CD4-positive, alpha-beta T cell (primary cell): ENCODE measurements around the gene TBC1D22A. TPM values are rescaled to one million over a fixed set of nuclear protein-coding genes. Genes with fewer than 3 reads are reported as not detected.

ENCODE experiments used
- ATAC-seq: fragments of 200-7000 bp; cut with Tn5 transposase; one replicate; pipeline ENCODE4 v1.10.0; 2022; ENCODE audit warnings: mild to moderate bottlenecking; ENCODE audit not compliant: poor library complexity
- CTCF ChIA-PET: fragments of 350-600 bp; sonication (Branson Sonifier 250); formaldehyde crosslinking; loops from one replicate; lab custom pipeline; 2021; ENCODE audit warnings: antibody characterized with exemption, inconsistent platforms; lab: Charles Lee
- POLR2A ChIA-PET: fragments of 350-600 bp; sonication (Branson Sonifier 250); formaldehyde crosslinking; loops from one replicate; lab custom pipeline; 2021; ENCODE audit warnings: antibody characterized with exemption, inconsistent platforms; lab: Charles Lee
- DNase-seq, 14 experiments: peaks; one replicate each; pipeline ENCODE4 v3.0.0-alpha.2; 2013 to 2020; ENCODE audit warnings: mixed read lengths in 2 of 14
- H3K27ac ChIP-seq, 2 donors: one replicate each; pipeline versions ENCODE4 v1.5.1 to v1.7.0; 2013; ENCODE audit warnings: low read length in 2 of 2, low read depth in 1 of 2, mild to moderate bottlenecking in 1 of 2
- H3K27me3 ChIP-seq, 2 experiments: 1 replicate in 1 of 2; 2 replicates in 1 of 2; pipeline versions ENCODE4 v1.6.1 to v1.7.0; 2013; ENCODE audit warnings: low read length in 2 of 2, control low read depth in 1 of 2, mild to moderate bottlenecking in 1 of 2, moderate library complexity in 1 of 2; ENCODE audit not compliant: insufficient read depth in 2 of 2, control insufficient read depth in 1 of 2
- H3K36me3 ChIP-seq: one replicate; pipeline ENCODE4 v1.6.1; 2013; ENCODE audit warnings: low read length, control low read depth; ENCODE audit not compliant: insufficient read depth
- H3K4me1 ChIP-seq: one replicate; pipeline ENCODE4 v1.6.1; 2013; ENCODE audit warnings: low read length, control low read depth; ENCODE audit not compliant: insufficient read depth
- H3K4me3 ChIP-seq: one replicate; pipeline ENCODE4 v1.5.1; 2013; ENCODE audit warnings: mild to moderate bottlenecking, low read length, moderate library complexity
- H3K9me3 ChIP-seq, 2 experiments: 1 replicate in 1 of 2; 2 replicates in 1 of 2; pipeline versions ENCODE4 v1.6.1 to v1.7.0; 2013; ENCODE audit warnings: low read length in 2 of 2, mild to moderate bottlenecking in 2 of 2, control low read depth in 1 of 2, moderate library complexity in 1 of 2; ENCODE audit not compliant: control insufficient read depth in 1 of 2, insufficient read depth in 1 of 2
- H3K27ac Mint-ChIP-seq: one replicate; pipeline ENCODE4 v1.8.0; 2020; ENCODE audit warnings: mixed read lengths
- H3K27me3 Mint-ChIP-seq: one replicate; pipeline ENCODE4 v1.8.0; 2021; ENCODE audit warnings: mixed read lengths
- H3K36me3 Mint-ChIP-seq: one replicate; pipeline ENCODE4 v1.8.0; 2021; ENCODE audit warnings: low read depth, mixed read lengths
- H3K4me1 Mint-ChIP-seq: one replicate; pipeline ENCODE4 v1.8.0; 2021; ENCODE audit warnings: low read depth, mixed read lengths
- H3K4me3 Mint-ChIP-seq: one replicate; pipeline ENCODE4 v1.8.0; 2020; ENCODE audit warnings: mild to moderate bottlenecking, mixed read lengths
- H3K9me3 Mint-ChIP-seq: one replicate; pipeline ENCODE4 v1.8.0; 2020; ENCODE audit warnings: mixed read lengths
- intact Hi-C, 2 experiments: fragments of 100-400 bp; cut with DNase I in 1 of 2; cut with micrococcal nuclease in 1 of 2; formaldehyde crosslinking; loops; one replicate each; pipeline versions ENCODE4 v1.15.1 to v1.9.0; 2023 to 2025; cut with DNase I, micrococcal nuclease
- total RNA-seq, 174 experiments: library from RNA in 2 of 174; stranded (reverse) in 2 of 174; gene quantifications; one replicate each; pipeline ENCODE4 v1.2.3 and lab custom pipeline; 2021 to 2026
- TF ChIP-seq, protein P1 (sequence below): fragments of 200-600 bp; IDR thresholded peaks from one replicate; pipeline ENCODE4 v1.8.0; 2022; ENCODE audit warnings: antibody characterized with exemption, mild to moderate bottlenecking

Gene TBC1D22A
- total RNA-seq, 2 experiments from 2014 or later: 27.1 to 31.7 TPM

DNA sequence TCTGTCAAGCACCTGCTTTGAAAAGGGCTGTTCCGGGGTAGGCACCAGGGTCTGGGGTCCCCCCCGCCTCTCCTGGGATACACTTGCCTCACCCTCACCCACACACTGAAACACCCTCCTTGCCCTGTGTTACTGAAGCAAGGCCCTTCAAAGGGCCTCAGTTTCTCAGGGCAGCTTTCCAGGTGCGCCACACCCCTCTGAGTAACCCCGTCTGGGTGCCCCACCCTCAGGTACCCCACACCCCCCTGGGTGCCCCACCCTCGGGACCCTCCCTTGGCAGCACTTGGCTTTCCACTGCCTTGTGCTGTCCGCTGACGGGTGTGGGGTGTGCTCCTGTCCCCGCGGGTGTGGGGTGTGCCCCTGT is 413.6 kb downstream of the TBC1D22A start:
- no peak overlapping the region for H3K27ac Mint-ChIP-seq
- Histone ChIP-seq H3K4me3 (no peak overlapping the region), H3K4me1 (no peaks in the 10 kb centered on the region), H3K36me3 (peaks cover 15% of the 10 kb centered on the region), H3K27me3 (no peaks in the 10 kb centered on the region), H3K27ac (no peak overlapping the region), H3K9me3 (peaks cover 0 to 75% of the 10 kb centered on the region in 2 experiments)
- ChIA-PET POLR2A (no interaction called here), CTCF (no interaction called here)
- intact Hi-C loops: no loop called here
- no peaks in the 10 kb centered on the region for H3K4me1 Mint-ChIP-seq
- H3K4me3 Mint-ChIP-seq: no peak overlapping the region
- peaks cover 3% of the 10 kb centered on the region for H3K9me3 Mint-ChIP-seq
- no peak for DNase-seq
- TF ChIP-seq, protein P1, sequence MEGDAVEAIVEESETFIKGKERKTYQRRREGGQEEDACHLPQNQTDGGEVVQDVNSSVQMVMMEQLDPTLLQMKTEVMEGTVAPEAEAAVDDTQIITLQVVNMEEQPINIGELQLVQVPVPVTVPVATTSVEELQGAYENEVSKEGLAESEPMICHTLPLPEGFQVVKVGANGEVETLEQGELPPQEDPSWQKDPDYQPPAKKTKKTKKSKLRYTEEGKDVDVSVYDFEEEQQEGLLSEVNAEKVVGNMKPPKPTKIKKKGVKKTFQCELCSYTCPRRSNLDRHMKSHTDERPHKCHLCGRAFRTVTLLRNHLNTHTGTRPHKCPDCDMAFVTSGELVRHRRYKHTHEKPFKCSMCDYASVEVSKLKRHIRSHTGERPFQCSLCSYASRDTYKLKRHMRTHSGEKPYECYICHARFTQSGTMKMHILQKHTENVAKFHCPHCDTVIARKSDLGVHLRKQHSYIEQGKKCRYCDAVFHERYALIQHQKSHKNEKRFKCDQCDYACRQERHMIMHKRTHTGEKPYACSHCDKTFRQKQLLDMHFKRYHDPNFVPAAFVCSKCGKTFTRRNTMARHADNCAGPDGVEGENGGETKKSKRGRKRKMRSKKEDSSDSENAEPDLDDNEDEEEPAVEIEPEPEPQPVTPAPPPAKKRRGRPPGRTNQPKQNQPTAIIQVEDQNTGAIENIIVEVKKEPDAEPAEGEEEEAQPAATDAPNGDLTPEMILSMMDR: no peak
- no peaks in the 10 kb centered on the region for H3K27me3 Mint-ChIP-seq
- ATAC-seq: no peak
- H3K36me3 Mint-ChIP-seq: peaks cover 56% of the 10 kb centered on the region

DNA sequence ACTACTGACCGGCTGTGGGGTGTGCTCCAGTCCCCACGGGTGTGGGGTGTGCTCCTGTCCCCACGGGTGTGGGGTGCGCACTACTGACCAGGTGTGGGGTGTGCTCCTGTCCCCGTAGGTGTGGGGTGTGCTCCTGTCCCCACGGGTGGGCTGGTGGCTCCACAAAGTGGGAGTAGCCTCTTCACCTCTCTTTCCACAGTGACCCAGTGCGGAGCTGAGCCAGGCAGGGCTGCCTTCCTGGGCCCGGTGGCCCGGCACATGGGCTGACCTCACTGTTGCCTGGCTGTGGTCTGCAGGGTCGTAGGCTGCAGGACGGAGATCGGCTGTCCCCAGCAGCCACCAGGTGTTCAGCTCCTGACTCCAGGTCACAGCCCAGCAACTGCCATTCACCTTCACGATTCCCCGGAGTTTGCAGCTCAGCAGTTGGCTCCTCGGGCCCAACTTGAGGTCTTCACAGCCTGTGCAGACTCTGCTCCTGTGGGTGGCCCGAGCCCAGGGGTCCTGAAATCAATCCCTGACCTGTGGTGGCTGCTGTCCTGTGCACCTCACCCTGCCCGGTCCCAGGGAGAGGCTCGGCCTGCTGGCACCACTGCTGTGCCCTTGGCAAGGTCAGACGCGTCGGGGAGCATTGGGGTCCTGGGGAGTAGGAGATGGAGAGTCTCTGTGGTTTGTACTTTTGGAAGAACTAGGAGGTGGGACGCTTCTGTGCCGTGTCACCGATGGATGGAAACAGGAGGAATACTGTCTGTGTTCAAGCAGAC is 414.3 kb downstream of the TBC1D22A start:
- H3K9me3 ChIP-seq: peaks cover 0 to 68% of the 10 kb centered on the region in 2 experiments
- H3K27ac ChIP-seq: no peak overlapping the region
- Mint-ChIP-seq H3K27ac (no peak overlapping the region), H3K27me3 (no peaks in the 10 kb centered on the region), H3K4me1 (no peaks in the 10 kb centered on the region), H3K4me3 (no peak overlapping the region), H3K36me3 (peaks cover 56% of the 10 kb centered on the region), H3K9me3 (peaks cover 5% of the 10 kb centered on the region)
- ChIA-PET POLR2A (no interaction called here), CTCF (no interaction called here)
- H3K27me3 ChIP-seq: no peaks in the 10 kb centered on the region
- intact Hi-C loops: no loop called here
- ATAC-seq: no peak
- peaks cover 15% of the 10 kb centered on the region for H3K36me3 ChIP-seq
- TF ChIP-seq, protein P1: no peak
- DNase-seq: no peak
- H3K4me3 ChIP-seq: no peak overlapping the region
- no peaks in the 10 kb centered on the region for H3K4me1 ChIP-seq

DNA sequence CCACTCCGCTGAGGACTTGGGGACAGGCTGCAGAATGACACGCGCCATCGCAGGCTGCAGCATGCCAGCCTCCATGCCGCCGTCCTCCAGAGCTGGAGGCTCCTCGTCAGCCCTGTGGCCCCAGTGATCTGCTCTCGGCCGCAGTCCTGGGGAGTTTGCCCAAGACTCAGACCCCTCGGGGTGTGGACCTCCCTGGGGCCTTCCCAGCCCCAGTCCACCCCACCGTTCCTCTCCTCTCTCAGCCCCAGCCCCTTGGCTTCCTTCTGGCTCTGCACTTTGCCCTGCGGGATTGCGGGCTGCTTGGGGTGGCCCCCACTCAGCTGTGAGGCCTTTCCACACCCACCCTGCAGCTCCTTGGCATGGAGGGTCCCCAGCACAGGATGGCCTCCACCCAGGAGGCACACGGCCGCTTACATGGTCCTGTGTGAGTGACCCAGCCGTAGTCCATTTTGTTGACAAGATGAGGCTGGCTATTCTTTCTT is 414.9 kb downstream of the TBC1D22A start:
- Mint-ChIP-seq H3K9me3 (peaks cover 8% of the 10 kb centered on the region), H3K36me3 (peaks cover 53% of the 10 kb centered on the region), H3K27me3 (no peaks in the 10 kb centered on the region), H3K27ac (no peak overlapping the region), H3K4me3 (no peak overlapping the region), H3K4me1 (no peaks in the 10 kb centered on the region)
- ATAC-seq (no peak), DNase-seq (no peak)
- no peak overlapping the region for H3K4me3 ChIP-seq
- CTCF ChIA-PET: no interaction called here
- H3K9me3 ChIP-seq: peaks cover 0 to 63% of the 10 kb centered on the region in 2 experiments
- H3K27me3 ChIP-seq: no peaks in the 10 kb centered on the region
- H3K36me3 ChIP-seq: peaks cover 15% of the 10 kb centered on the region
- TF ChIP-seq, protein P1: no peak
- POLR2A ChIA-PET: no interaction called here
- no peaks in the 10 kb centered on the region for H3K4me1 ChIP-seq
- intact Hi-C loops: no loop called here
- H3K27ac ChIP-seq: no peak overlapping the region
